Nephron progenitor cell (in vitro differentiated cells): ENCODE results near the gene ISOC2.
"Not testable (repeated sequence)": the region's sequence is repeated elsewhere in the genome, so short reads cannot be mapped to it uniquely, and the experiment has no call there.

ENCODE experiments used
- DNase-seq: peaks from one replicate; pipeline ENCODE4 v3.0.0; 2021
- H3K27ac Mint-ChIP-seq: 2 replicates; pipeline ENCODE4 v1.8.0; 2021; ENCODE audit warnings: mild to moderate bottlenecking, moderate library complexity, mixed read lengths
- H3K27me3 Mint-ChIP-seq: 2 replicates; pipeline ENCODE4 v1.8.0; 2021; ENCODE audit warnings: mild to moderate bottlenecking, low read depth, mixed read lengths; ENCODE audit not compliant: poor library complexity
- H3K36me3 Mint-ChIP-seq: 2 replicates; pipeline ENCODE4 v1.8.0; 2021; ENCODE audit warnings: low read depth, mixed read lengths
- H3K4me1 Mint-ChIP-seq: 2 replicates; pipeline ENCODE4 v1.8.0; 2021; ENCODE audit warnings: mixed read lengths
- H3K4me3 Mint-ChIP-seq: 2 replicates; pipeline ENCODE4 v1.8.0; 2021; ENCODE audit warnings: mild to moderate bottlenecking, moderate library complexity, mixed read lengths
- H3K9me3 Mint-ChIP-seq: 2 replicates; pipeline ENCODE4 v1.8.0; 2021; ENCODE audit warnings: mild to moderate bottlenecking, moderate library complexity, mixed read lengths
- TF ChIP-seq, protein P1 (sequence below): fragments of 200-600 bp; sonication (generic); IDR thresholded peaks from 2 replicates; pipeline ENCODE4 v1.5.0; 2021; ENCODE audit warnings: antibody characterized with exemption

Gene ISOC2

DNA sequence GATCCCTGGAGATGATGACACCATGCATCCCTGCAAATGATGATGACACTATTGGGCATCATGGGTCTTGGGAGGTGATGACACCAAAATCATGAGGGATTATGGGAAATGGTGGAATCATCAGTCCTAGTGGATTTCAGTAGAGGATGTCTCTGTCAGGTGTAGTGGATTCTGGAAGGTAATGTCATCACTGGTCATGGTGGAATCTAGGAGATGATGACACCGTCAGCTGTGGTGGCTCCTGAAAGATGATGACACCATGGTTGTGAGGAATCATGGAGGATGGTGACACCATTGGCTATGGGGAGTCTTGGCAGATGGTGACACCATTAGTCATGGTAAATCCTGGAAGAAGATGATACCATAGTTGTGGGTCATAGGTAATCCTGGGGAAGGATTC is 30.3 kb downstream of the ISOC2 start:
- TF ChIP-seq, protein P1, sequence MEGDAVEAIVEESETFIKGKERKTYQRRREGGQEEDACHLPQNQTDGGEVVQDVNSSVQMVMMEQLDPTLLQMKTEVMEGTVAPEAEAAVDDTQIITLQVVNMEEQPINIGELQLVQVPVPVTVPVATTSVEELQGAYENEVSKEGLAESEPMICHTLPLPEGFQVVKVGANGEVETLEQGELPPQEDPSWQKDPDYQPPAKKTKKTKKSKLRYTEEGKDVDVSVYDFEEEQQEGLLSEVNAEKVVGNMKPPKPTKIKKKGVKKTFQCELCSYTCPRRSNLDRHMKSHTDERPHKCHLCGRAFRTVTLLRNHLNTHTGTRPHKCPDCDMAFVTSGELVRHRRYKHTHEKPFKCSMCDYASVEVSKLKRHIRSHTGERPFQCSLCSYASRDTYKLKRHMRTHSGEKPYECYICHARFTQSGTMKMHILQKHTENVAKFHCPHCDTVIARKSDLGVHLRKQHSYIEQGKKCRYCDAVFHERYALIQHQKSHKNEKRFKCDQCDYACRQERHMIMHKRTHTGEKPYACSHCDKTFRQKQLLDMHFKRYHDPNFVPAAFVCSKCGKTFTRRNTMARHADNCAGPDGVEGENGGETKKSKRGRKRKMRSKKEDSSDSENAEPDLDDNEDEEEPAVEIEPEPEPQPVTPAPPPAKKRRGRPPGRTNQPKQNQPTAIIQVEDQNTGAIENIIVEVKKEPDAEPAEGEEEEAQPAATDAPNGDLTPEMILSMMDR: no peak
- no peaks in the 10 kb centered on the region for H3K9me3 Mint-ChIP-seq
- no peak overlapping the region for H3K4me3 Mint-ChIP-seq
- no peak overlapping the region for H3K27ac Mint-ChIP-seq
- no peak for DNase-seq
- H3K27me3 Mint-ChIP-seq: peaks cover 27% of the 10 kb centered on the region
- H3K36me3 Mint-ChIP-seq: no peaks in the 10 kb centered on the region
- no peaks in the 10 kb centered on the region for H3K4me1 Mint-ChIP-seq

DNA sequence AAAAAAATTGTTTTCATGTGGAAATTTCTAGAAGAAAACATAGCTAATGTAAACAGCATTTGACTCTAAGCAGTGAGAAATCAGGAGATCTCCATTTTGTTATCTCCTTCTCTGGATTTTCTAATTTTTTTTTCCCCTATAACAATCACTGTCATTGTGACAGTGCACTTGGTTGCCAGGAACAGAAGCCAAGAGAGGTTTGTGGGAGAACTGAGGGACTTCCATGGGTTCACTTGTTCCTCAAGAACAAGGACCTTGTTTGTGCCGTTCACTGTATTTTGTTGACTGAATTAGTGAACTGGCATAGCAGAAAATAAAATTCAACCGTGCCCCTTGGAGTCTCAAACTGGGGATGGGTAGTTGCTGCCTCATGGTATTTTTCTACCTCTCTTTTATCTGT is 35.4 kb downstream of the ISOC2 start:
- Mint-ChIP-seq H3K36me3 (no peaks in the 10 kb centered on the region), H3K27ac (no peak overlapping the region), H3K4me3 (no peak overlapping the region), H3K27me3 (peaks cover 70% of the 10 kb centered on the region), H3K4me1 (no peaks in the 10 kb centered on the region), H3K9me3 (no peaks in the 10 kb centered on the region)
- no peak for DNase-seq
- TF ChIP-seq, protein P1: no peak

DNA sequence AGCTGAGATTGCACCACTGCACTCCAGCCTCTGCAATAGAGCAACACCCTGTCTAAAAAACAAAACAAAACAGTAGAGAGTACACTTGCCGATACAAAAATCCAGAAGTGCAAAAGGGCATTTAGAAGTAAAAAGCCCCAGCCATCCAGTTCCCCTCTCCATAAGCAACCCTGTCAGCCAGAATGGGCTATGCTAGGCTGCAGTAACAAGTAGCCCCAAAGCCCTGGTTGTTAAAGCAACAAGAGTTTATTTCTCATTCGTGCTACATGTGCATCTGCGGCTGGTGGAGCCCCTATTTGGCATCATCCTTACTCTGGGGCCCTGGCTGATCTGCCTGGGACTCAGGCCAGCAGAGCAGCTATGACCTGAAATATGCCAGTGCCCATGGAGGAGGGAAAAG is 36.9 kb downstream of the ISOC2 start:
- Mint-ChIP-seq H3K36me3 (no peaks in the 10 kb centered on the region), H3K27ac (no peak overlapping the region), H3K4me3 (no peak overlapping the region), H3K27me3 (peaks cover 81% of the 10 kb centered on the region), H3K9me3 (no peaks in the 10 kb centered on the region), H3K4me1 (no peaks in the 10 kb centered on the region)
- TF ChIP-seq, protein P1: no peak
- no peak for DNase-seq

DNA sequence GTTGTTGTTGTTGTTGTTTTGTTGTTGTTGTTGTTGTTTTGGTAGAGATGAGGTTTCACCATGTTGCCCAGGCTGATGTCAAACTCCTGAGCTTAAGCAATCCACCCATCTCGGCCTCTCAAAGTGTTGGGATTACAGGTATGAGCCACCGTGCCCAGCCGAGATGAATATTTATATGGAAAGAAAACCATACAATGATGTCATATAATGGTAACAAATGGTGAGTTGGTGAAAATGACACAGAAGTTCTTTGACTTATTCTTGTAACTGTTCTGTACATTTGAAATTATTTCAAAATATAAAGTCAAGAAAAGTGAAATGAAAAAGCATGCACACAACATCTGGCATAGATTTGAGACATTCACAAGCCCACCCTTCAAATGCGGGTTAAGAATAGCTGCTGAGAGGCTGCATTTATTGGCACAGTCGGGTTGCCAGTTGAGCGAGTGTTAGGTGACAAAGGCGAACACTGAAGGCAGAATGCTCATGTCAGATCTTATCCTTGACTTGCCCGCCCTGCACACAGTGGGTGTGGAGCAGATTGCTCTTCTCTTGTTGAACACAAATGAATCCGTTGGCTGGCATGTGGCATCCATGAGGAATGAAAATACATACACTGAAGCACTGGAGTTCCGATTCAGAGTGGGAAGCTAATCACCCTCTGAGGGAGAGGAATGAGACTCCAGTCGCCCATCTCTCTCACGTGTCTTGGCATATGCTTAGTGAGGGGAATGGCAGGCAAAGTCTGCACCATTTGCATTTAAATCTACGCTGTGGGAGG is 38.0 kb downstream of the ISOC2 start:
- TF ChIP-seq, protein P1: no peak
- H3K4me3 Mint-ChIP-seq: no peak overlapping the region
- DNase-seq: no peak
- H3K27ac Mint-ChIP-seq: no peak overlapping the region
- H3K36me3 Mint-ChIP-seq: no peaks in the 10 kb centered on the region
- H3K4me1 Mint-ChIP-seq: no peaks in the 10 kb centered on the region
- H3K27me3 Mint-ChIP-seq: peaks cover 84% of the 10 kb centered on the region
- H3K9me3 Mint-ChIP-seq: no peaks in the 10 kb centered on the region

DNA sequence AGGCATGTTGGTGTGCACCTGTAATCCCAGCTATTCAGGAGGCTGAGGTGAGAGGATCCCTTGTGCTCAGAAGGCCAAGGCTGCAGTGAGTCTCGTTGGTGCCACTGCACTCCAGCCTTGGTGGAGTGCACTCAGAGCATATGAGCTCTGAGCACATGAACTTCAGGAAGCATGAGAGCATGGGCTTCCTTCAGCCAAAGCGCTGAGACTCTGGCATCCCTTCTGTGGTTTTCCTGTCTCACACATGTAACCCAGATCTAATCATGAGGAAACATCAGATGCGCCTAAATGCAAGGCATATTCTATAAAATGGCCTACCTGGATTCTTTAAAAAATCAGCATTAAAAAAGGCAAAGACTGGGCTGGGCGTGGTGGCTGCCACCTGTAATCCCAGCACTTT is 40.2 kb downstream of the ISOC2 start:
- not testable (repeated sequence) for H3K36me3 Mint-ChIP-seq, H3K9me3 Mint-ChIP-seq, DNase-seq, H3K4me1 Mint-ChIP-seq, H3K4me3 Mint-ChIP-seq, H3K27ac Mint-ChIP-seq
- peaks cover 78% of the 10 kb centered on the region for H3K27me3 Mint-ChIP-seq

DNA sequence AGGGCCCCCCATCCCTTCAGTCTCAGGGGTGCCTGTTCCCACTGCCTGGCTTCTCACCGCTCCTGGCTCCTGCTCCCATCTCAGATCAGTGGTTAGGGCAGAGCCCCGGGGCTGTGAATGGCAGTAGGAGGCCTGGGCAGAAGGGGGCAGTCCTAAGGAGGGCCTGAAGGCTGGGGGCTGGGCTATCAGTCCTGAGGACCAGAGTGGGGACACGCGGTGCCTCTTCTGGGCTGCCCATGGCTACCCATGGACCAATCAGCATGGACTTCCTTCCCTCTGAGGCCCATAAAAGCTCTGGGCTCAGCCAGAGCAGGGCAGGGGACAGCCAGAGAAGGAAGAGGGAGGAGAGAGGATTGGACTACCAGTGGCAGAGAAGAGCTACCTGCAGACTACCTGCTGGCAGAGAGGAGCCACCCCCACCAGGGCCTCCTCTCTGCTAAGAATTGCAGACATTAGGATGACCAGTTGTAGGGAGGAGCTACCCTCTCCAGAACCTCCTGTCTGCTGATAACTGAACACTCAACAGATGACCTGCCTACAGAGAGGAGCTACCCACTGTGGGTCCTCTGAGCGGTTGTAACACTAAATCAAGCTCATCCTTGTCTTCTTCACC is 41.7 kb downstream of the ISOC2 start:
- no peak overlapping the region for H3K4me3 Mint-ChIP-seq
- H3K27ac Mint-ChIP-seq: no peak overlapping the region
- H3K27me3 Mint-ChIP-seq: peaks cover 70% of the 10 kb centered on the region
- H3K9me3 Mint-ChIP-seq: no peaks in the 10 kb centered on the region
- TF ChIP-seq, protein P1: no peak
- no peak for DNase-seq
- H3K36me3 Mint-ChIP-seq: no peaks in the 10 kb centered on the region
- peaks cover 6% of the 10 kb centered on the region for H3K4me1 Mint-ChIP-seq
